Endothelial cell of umbilical vein (primary cell): ENCODE data around the gene PAFAH2. TPM values are rescaled to one million over a fixed set of nuclear protein-coding genes. Genes with fewer than 3 reads are reported as not detected.

Experiments
- BruUV-seq: library from RNA; stranded (reverse); fragments of 400-500 nt; replicated peaks from 2 replicates; lab custom pipeline; 2021; lab: Mats Ljungman, UMichigan
- CTCF ChIA-PET: fragments of 300-600, 350-600 bp; sonication (Branson Sonifier 250); formaldehyde crosslinking; loops from one replicate; lab custom pipeline; 2021; ENCODE audit warnings: antibody characterized with exemption, inconsistent platforms; lab: Charles Lee
- POLR2A ChIA-PET: fragments of 300-600, 350-600 bp; sonication (Branson Sonifier 250); formaldehyde crosslinking; loops from one replicate; lab custom pipeline; 2021; ENCODE audit warnings: antibody characterized with exemption, inconsistent platforms; lab: Charles Lee
- DNase-seq: peaks from one replicate; pipeline ENCODE4 v3.0.0-alpha.2; 2011; ENCODE audit warnings: low read depth, low spot score
- FAIRE-seq: peaks from 2 replicates; lab custom pipeline; 2011; peaks lifted over from hg19 to GRCh38; lab: Jason Lieb, UNC
- H2AFZ ChIP-seq: 2 replicates; pipeline ENCODE4 v1.6.0; 2012; ENCODE audit warnings: low read depth, low read length, control low read depth, inconsistent platforms
- H3K27ac ChIP-seq: 2 replicates; pipeline ENCODE4 v1.5.1; 2011; ENCODE audit warnings: low read depth, mild to moderate bottlenecking, control low read depth, low read length, moderate library complexity; ENCODE audit not compliant: insufficient read depth
- H3K27me3 ChIP-seq, 2 experiments: 2 replicates each; pipeline versions ENCODE4 v1.6.0 to v1.6.1; 2011; ENCODE audit warnings: low read length in 2 of 2, mixed read lengths in 1 of 2; ENCODE audit not compliant: control insufficient read depth in 2 of 2, insufficient read depth in 2 of 2
- H3K36me3 ChIP-seq, 2 experiments: 2 replicates in 1 of 2; 3 replicates in 1 of 2; pipeline ENCODE4 v1.5.1; 2011; ENCODE audit warnings: low read length in 2 of 2, mild to moderate bottlenecking in 1 of 2, moderate library complexity in 1 of 2; ENCODE audit not compliant: control insufficient read depth in 2 of 2, insufficient read depth in 2 of 2; ENCODE audit errors: extremely low read depth in 1 of 2
- H3K4me1 ChIP-seq: 3 replicates; pipeline ENCODE4 v1.5.1; 2011; ENCODE audit warnings: mild to moderate bottlenecking, low read length; ENCODE audit not compliant: control insufficient read depth, insufficient read depth; ENCODE audit errors: extremely low read depth
- H3K4me2 ChIP-seq: 2 replicates; pipeline ENCODE4 v1.6.1; 2011; ENCODE audit warnings: low read length, control low read depth, mixed read lengths; ENCODE audit not compliant: insufficient read depth
- H3K4me3 ChIP-seq, 3 experiments: fragments of 200-600 bp in 1 of 3; sonication (generic), shearing (Covaris generic) in 1 of 3; replicated peaks in 1 of 3; 2 replicates each; pipeline ENCODE4 v1.5.1; 2011 to 2016; ENCODE audit warnings: control low read depth in 3 of 3, low read length in 3 of 3, mild to moderate bottlenecking in 2 of 3, inconsistent platforms in 1 of 3, low read depth in 1 of 3, moderate library complexity in 1 of 3; ENCODE audit not compliant: insufficient read depth in 1 of 3
- H3K79me2 ChIP-seq: 2 replicates; pipeline ENCODE4 v1.6.0; 2012; ENCODE audit warnings: low read length, inconsistent platforms; ENCODE audit not compliant: control insufficient read depth, insufficient read depth
- H3K9ac ChIP-seq: replicated peaks from 2 replicates; pipeline ENCODE3; 2011; ENCODE audit warnings: low read length, control low read depth; ENCODE audit not compliant: insufficient read depth; ENCODE audit errors: extremely low read depth
- H3K9me1 ChIP-seq: replicated peaks from 3 replicates; pipeline ENCODE4 v1.6.0; 2011; ENCODE audit warnings: mild to moderate bottlenecking, low read length; ENCODE audit not compliant: control insufficient read depth, insufficient read depth; ENCODE audit errors: extremely low read depth
- H3K9me3 ChIP-seq: replicated peaks from 2 replicates; pipeline ENCODE4 v1.5.1; 2012; ENCODE audit warnings: low read length, inconsistent platforms; ENCODE audit not compliant: control insufficient read depth, insufficient read depth
- H4K20me1 ChIP-seq: replicated peaks from 2 replicates; pipeline ENCODE3; 2011; ENCODE audit warnings: mild to moderate bottlenecking, low read length; ENCODE audit not compliant: control insufficient read depth, insufficient read depth; ENCODE audit errors: extremely low read depth
- EZH2 ChIP-seq: IDR thresholded peaks from 2 replicates; pipeline ENCODE4 v1.6.1; 2012; ENCODE audit warnings: borderline replicate concordance, low read depth, mild to moderate bottlenecking, moderate library complexity, low read length, inconsistent platforms; ENCODE audit not compliant: severe bottlenecking
- FOS ChIP-seq: IDR thresholded peaks from 2 replicates; pipeline ENCODE4 v1.6.1; 2011; ENCODE audit warnings: mild to moderate bottlenecking, low read length, moderate library complexity, borderline replicate concordance; ENCODE audit not compliant: insufficient read depth
- GATA2 ChIP-seq: IDR thresholded peaks from 2 replicates; pipeline ENCODE4 v1.7.0; 2011; ENCODE audit warnings: low read depth, mild to moderate bottlenecking, moderate library complexity, mixed read lengths, low read length; ENCODE audit not compliant: insufficient read length, insufficient read depth
- JUN ChIP-seq: IDR thresholded peaks from 2 replicates; pipeline ENCODE4 v1.6.1; 2011; ENCODE audit warnings: borderline replicate concordance, low read depth; ENCODE audit not compliant: insufficient read length, insufficient read depth
- MYC ChIP-seq: IDR thresholded peaks from one replicate; pipeline ENCODE4 v1.6.1; 2011; ENCODE audit warnings: mild to moderate bottlenecking, low read depth, low read length
- POLR2A ChIP-seq: IDR thresholded peaks from 2 replicates; pipeline ENCODE4 v1.6.1; 2012; ENCODE audit warnings: low read depth, mild to moderate bottlenecking, control low read depth, low read length
- POLR2AphosphoS5 ChIP-seq: IDR thresholded peaks from 2 replicates; pipeline ENCODE4 v1.6.1; 2012; ENCODE audit warnings: low read depth, mild to moderate bottlenecking, control low read depth, low read length, moderate library complexity; ENCODE audit not compliant: insufficient read depth
- dilution Hi-C: fragments of 300-500 bp; cut with MboI; formaldehyde crosslinking; loops from one replicate; pipeline ENCODE4 v1.15.0; 2019; ENCODE audit warnings: low sequenced_read_pairs; ENCODE audit not compliant: extremely low pct_ligation_motif_present
- intact Hi-C: fragments of 100-400 bp; cut with micrococcal nuclease; formaldehyde crosslinking; loops from one replicate; pipeline ENCODE4 v1.10.0; 2022
- polyA plus RNA-seq, 4 experiments: library from polyadenylated mRNA; depleted of rRNA in 3 of 4; stranded (reverse) in 3 of 4; unstranded in 1 of 4; fragments of >200 nt; gene quantifications; 2 replicates each; pipeline versions ENCODE4 v1.2.1 to v1.2.3, GENCODE V29; 2011 to 2012; ENCODE audit warnings: missing spikeins in 1 of 4
- total RNA-seq: library from RNA; stranded (reverse); gene quantifications from 2 replicates; pipeline ENCODE4 v1.2.3, GENCODE V29; 2021
- TF ChIP-seq, protein P1 (sequence below), 2 donors: IDR thresholded peaks; 1 replicate in 1 of 2; 2 replicates in 1 of 2; pipeline ENCODE4 v1.5.1; 2011; ENCODE audit warnings: low read length in 2 of 2, mild to moderate bottlenecking in 2 of 2, moderate library complexity in 2 of 2, control low read depth in 1 of 2, inconsistent platforms in 1 of 2, low read depth in 1 of 2; ENCODE audit not compliant: insufficient read depth in 1 of 2; ENCODE audit errors: extremely low read depth in 1 of 2
- TF ChIP-seq, protein P2 (sequence below): IDR thresholded peaks from 2 replicates; pipeline ENCODE4 v1.6.1; 2011; ENCODE audit not compliant: insufficient read depth, insufficient read length

PAFAH2 gene
- total and polyA plus RNA-seq, 2 donors (not counting 3 experiments of a cell fraction or from before 2014, with no cell fraction given): 6.0 to 6.9 TPM

DNA sequence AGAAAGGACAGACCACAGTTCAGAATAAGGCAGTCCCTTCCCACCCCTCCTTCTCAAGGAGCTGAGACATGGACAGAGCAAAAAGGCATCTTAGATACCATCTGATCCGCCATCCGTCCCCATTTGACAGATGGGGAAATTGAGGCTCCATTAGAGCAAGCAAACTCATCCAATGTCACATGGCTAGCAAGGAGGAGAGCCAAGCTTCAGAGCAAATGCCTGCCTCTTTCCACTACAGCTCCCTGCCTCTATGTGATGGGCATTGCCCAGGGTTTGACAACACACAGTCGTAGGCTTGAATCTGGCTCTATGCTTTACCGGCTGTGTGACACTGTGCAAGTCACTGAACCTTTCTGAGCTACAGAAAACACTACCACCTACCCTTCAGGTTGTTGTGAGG is 44.1 kb upstream of the PAFAH2 start:
- FAIRE-seq: no peak
- POLR2A ChIA-PET: no interaction called here
- Histone ChIP-seq H3K4me1 (no peaks in the 10 kb centered on the region), H4K20me1 (no peaks in the 10 kb centered on the region), H3K4me3 (no peak overlapping the region), H3K9ac (no peak overlapping the region), H3K79me2 (no peaks in the 10 kb centered on the region), H3K36me3 (no peaks in the 10 kb centered on the region), H3K9me3 (no peaks in the 10 kb centered on the region), H2AFZ (no peak overlapping the region), H3K9me1 (no peaks in the 10 kb centered on the region), H3K27me3 (peaks cover 31 to 33% of the 10 kb centered on the region in 2 experiments), H3K4me2 (no peak overlapping the region), H3K27ac (no peak overlapping the region)
- intact Hi-C loops (no loop called here), dilution Hi-C loops (no loop called here)
- TF ChIP-seq JUN (no peak), GATA2 (no peak), FOS (no peak), EZH2 (no peak), POLR2A (no peak), POLR2AphosphoS5 (no peak), MYC (no peak)
- TF ChIP-seq, protein P1, sequence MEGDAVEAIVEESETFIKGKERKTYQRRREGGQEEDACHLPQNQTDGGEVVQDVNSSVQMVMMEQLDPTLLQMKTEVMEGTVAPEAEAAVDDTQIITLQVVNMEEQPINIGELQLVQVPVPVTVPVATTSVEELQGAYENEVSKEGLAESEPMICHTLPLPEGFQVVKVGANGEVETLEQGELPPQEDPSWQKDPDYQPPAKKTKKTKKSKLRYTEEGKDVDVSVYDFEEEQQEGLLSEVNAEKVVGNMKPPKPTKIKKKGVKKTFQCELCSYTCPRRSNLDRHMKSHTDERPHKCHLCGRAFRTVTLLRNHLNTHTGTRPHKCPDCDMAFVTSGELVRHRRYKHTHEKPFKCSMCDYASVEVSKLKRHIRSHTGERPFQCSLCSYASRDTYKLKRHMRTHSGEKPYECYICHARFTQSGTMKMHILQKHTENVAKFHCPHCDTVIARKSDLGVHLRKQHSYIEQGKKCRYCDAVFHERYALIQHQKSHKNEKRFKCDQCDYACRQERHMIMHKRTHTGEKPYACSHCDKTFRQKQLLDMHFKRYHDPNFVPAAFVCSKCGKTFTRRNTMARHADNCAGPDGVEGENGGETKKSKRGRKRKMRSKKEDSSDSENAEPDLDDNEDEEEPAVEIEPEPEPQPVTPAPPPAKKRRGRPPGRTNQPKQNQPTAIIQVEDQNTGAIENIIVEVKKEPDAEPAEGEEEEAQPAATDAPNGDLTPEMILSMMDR (IDR thresholded peaks at IDR 0.05; ENCODE audit: extremely low read depth in 1 of 2, insufficient read depth in 1 of 2, low read depth in 1 of 2, low read length in 2 of 2): no peak
- TF ChIP-seq, protein P2, sequence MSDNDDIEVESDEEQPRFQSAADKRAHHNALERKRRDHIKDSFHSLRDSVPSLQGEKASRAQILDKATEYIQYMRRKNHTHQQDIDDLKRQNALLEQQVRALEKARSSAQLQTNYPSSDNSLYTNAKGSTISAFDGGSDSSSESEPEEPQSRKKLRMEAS: no peak
- DNase-seq: no peak
- no TSS peak for BruUV-seq
- CTCF ChIA-PET: interaction anchor here (0.6 to 2.7 kb wide), 6 partner anchors 63 to 322 kb away, joined by 3 to 7 read pairs (median 3); partner anchors contain the start of gene ZNF593
